ENCODE measurements around the gene IGLL5.

The IGLL5 gene

GRCh38 chr22:22929381-22930221 is 42.0 kb downstream of the IGLL5 start:
- FAIRE-seq = no peak

GRCh38 chr22:22930222-22930497 is 42.5 kb downstream of the IGLL5 start:
- FAIRE-seq = no peak

GRCh38 chr22:22930571-22931556 is 43.2 kb downstream of the IGLL5 start:
- no peak for FAIRE-seq

GRCh38 chr22:22931557-22932270 is 44.1 kb downstream of the IGLL5 start:
- FAIRE-seq = no peak

GRCh38 chr22:22932512-22932941 is 44.9 kb downstream of the IGLL5 start:
- FAIRE-seq = no peak

GRCh38 chr22:22933100-22933806 is 45.6 kb downstream of the IGLL5 start:
- FAIRE-seq = no peak

- FAIRE-seq = no peak
Measured at GRCh38 chr22:22933807-22934542, 46.4 kb downstream of the IGLL5 start.

GRCh38 chr22:22934543-22935055 is 47.0 kb downstream of the IGLL5 start:
- no peak for FAIRE-seq

GRCh38 chr22:22935056-22935545 is 47.5 kb downstream of the IGLL5 start:
- FAIRE-seq = no peak

- no peak for FAIRE-seq
Measured at GRCh38 chr22:22935546-22936157, 48.0 kb downstream of the IGLL5 start.

GRCh38 chr22:22936180-22936914 is 48.7 kb downstream of the IGLL5 start:
- no peak for FAIRE-seq

- no peak for FAIRE-seq
Measured at GRCh38 chr22:22936915-22937656, 49.5 kb downstream of the IGLL5 start.

GRCh38 chr22:22937894-22938480 is 50.4 kb downstream of the IGLL5 start:
- no peak for FAIRE-seq

- no peak for FAIRE-seq
Measured at GRCh38 chr22:22938672-22939587, 51.3 kb downstream of the IGLL5 start.

GRCh38 chr22:22939588-22940368 is 52.2 kb downstream of the IGLL5 start:
- FAIRE-seq = no peak

GRCh38 chr22:22940961-22941605 is 53.5 kb downstream of the IGLL5 start:
- no peak for FAIRE-seq

Data from islet of Langerhans (tissue), 1 donor.